GM21447 (cell line): ENCODE measurements around the gene PCBP4.

Source experiments
- ATAC-seq: cut with Tn5 transposase; IDR thresholded peaks from one replicate; pipeline ENCODE4 v1.9.1; 2021; ENCODE audit not compliant: unreplicated experiment

Gene PCBP4

DNA sequence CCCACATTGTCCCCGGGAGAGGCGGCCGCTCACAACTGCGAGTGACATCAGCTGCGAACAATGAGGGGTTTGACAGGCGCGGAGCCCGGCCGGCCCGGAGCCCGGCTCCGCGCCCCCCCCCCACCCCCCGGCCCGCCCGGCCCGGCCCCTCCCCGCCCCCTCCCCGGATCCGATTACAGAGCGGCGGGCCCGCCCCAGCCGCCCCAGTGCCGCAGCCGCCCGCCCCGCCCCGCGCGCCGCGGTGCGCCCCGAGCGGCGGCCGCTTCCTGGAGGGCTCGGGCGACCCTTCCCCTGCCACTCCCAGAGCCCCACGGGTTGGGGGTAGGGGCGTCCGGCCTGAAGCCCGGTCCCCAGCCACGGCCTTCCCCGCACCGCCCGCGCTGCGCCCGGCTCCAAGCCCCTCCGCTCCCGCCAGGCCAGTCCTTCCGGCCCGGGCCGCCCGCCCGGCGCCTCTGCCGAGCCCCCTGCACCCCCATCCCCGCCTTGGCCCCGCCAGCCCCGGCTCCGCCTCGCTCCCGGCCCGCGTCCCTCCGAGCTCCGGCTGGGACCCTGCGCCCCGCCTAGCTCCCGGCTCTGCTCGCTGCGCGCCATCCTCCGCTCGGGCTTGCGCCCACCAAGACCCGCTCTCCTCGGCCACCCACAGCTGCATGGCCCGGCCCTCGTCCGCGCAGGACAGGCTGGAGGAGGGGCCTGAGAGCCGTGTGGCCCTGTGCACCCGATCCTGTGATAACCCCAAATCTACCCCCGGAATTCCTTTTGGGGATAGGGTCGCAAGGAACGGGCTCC lies at the start of gene PCBP4:
Gene PCBP4, minus strand, starts transcription at position 71 of the 786 bp plus-strand sequence. CDS start 6,214 bp downstream, outside the sequence.
- ATAC-seq, result peak; percentile 48

- ATAC-seq, result no peak
Measured at GRCh38 chr3:52015438-52016228, 48.4 kb upstream of the PCBP4 start.

DNA sequence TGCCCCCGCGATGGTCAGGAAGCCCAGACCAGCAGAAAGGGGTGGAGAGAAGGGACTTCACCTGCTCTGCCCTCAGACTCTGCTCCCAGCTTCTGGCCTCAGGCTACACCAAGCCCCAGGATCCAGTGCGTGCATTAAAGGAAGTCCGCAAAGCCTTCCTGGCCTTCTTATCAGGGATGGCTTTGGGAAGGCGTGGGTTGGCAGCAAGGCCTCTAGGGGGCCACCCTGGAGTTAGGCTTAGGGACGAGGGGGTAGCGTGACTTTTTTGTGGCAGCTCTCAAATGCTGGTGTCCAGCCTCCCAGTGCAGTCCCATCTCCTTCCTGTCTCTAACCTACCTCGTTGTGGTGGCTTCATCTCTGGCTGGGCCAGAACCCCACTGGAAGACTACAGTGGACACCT lies 47.4 kb upstream of the PCBP4 start:
- ATAC-seq, result no peak

DNA sequence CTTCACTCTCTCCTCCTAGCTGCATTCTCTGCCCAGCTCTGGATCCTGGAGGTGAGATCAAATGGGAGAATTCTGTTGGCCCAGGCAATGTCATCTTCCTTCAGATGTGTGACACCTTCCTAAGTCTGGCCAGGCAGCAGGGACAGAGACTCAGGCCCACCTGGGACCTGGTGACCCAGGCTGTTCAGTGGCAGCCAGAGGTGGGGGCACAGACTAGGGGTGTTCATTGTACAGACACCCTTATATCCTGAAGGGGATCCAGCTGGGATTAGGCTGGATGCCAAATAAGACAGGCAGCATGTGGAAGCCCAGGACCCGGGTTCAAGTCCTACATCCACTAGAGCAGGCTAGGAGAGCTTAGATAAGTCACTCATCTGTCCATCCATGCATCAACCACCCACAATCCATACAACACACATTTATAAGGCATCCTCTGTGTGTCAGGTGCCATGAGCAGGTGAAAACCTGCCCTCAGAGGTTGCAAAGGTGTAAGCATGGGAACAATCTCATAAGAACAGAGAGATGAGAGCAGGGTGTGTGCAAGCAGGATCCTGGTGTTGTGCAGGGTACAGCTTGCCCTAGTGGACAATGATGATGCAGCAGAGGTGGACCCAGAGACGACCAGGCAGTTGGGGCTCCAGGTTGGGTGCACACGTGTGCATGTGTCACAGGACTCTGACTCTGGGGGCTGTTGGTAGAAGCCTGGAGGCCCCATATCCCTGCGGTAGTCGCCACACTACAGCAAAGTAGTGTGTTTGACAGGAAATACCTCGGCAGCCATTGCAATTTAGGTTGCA lies 46.7 kb upstream of the PCBP4 start:
- no peak for ATAC-seq

DNA sequence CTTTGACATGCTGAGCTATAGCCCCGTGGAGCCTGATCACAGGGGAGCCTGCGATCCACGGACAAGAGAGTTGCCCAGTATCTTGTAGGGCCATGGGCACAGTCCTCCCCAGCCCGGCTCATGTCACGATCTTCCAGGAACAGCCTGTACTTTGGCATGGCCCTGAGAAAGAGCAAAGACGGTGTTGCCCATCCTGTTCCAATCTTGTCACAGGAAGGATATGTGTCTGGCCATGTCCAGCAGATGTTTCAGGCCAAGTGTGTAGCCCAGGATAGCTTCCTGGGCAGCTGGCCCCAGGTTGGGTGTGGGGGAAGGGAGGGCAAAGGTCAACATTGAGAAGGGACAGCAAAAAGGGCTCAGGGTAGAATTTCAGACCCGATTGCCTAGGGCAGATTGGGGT lies 45.4 kb upstream of the PCBP4 start:
- ATAC-seq, result no peak

GRCh38 chr3:52010431-52010830 lies 43.2 kb upstream of the PCBP4 start:
- ATAC-seq, result no peak

DNA sequence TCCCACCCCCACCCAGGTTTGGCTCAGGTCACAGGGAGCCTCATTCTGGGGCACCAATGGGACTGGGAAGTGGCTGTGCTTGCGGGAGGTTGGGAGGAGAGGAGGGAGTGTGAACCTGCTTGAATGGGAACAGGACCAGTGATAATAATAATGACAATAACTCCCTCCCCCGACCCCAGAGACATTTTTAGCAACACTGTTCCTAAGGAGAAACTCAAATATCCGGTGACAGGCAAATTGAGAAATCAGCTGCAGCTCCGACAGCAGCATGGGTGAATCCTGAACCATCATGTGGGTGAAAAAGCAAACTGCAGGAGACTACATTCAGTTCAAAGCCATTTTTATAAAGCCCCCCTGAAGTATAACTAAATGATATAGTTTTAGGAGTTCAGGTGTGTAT lies 40.0 kb upstream of the PCBP4 start:
- no peak for ATAC-seq

GRCh38 chr3:52006820-52007133 lies 39.5 kb upstream of the PCBP4 start:
- ATAC-seq, result no peak

- ATAC-seq, result no peak
Measured at GRCh38 chr3:52006017-52006819, 39.0 kb upstream of the PCBP4 start.

- ATAC-seq, result no peak
Measured at GRCh38 chr3:52005571-52005986, 38.3 kb upstream of the PCBP4 start.

DNA sequence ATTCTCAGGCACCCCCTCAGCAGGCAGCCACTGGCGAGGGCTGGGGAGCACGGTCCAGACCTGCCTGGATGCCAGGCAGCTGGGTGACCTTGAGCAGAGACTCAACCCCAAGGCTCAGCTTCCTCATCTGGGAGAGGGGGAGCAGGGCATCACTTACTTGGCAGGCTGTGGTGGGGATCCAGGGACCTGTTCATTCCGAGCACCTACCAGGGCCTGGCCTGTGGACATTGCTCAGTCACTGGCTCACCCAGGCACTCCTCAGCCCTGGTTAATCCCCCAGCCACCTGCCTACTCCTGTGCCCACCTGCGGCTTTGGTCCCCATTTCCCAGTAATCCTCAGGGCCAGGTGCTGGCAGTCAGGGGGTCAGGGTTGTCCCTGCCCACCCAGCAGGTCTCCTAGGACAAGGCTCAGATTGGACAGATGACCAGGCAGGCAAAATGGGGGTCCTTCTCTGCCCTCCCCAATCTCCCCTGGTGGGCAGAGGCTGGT lies 37.7 kb upstream of the PCBP4 start:
- no peak for ATAC-seq

- no peak for ATAC-seq
Measured at GRCh38 chr3:52004163-52004787, 37.0 kb upstream of the PCBP4 start.

- no peak for ATAC-seq
Measured at GRCh38 chr3:52002748-52003147, 35.5 kb upstream of the PCBP4 start.

DNA sequence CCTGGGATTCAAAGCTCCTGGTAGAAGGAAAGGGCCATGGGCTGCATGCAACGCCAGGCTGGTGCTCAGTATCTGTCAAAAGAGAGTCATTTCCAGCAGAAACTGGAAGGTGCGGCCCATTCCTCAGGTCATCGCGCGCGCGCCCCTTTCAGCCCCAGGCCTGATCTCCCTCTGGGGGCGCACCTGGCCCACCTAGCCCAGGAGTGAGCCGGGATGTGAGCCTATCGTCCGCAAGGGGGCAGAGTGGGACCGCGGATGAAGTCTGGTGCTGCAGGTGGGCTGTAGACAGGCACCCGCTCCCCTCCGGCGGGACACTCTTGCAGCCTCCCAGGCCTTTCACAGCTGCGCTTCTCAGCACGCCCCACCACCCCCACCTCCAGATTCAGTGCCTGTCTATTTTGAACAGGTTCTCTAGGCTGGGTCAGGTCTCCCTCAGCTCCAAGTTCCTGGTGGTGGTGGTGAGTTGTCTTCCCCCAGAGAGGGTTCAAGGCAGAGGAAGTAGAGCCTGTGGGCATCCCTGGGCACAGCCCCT lies 34.3 kb upstream of the PCBP4 start:
- no peak for ATAC-seq

GRCh38 chr3:51999846-52000245 lies 32.6 kb upstream of the PCBP4 start:
- no peak for ATAC-seq

DNA sequence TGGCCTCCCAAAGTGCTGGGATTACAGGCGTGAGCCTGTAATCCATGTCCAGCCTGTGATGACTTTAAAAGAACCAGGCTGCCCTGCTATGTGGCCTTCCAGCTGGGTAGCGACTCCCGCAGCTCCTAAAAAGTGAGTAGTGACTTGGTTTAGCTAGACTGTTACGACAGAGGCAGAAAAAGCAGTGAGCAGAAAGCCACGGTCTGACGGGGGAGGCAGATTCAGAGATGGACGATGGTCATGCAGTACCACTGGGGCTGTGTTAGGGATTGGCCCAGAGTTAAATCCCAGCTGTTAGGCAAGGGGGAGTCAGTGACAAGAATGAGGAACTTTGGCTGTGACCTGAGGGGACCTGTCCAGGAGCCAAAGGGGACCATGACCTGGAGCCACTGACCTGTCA lies 31.5 kb upstream of the PCBP4 start:
- no peak for ATAC-seq

GRCh38 chr3:51997935-51998596 lies 30.8 kb upstream of the PCBP4 start:
- ATAC-seq, result no peak

DNA sequence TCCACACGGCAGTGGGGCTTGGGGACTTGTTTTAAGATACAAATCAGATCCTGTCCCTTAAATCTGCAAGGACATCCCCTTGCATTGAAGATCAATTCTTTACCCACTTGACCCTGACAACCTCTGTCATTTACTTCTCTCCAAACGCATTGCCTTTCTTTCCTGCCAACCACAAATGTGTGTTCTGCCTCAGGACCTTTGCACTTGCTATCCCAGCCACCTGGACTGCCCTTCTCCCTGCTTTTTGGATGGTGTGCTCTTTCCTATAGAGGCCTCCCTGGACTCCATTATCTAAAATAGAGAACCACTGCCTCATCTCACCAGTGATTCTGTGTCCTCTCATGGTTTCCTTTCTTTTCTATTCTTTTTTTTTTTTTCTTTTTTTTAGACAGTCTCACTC lies 29.9 kb upstream of the PCBP4 start:
- no peak for ATAC-seq

GRCh38 chr3:51995346-51996163 lies 28.3 kb upstream of the PCBP4 start, which contains the start of gene RPL29:
RPL29 (minus strand) TSS chr3:51995895; CDS start chr3:51995461, 434 bp downstream.
- ATAC-seq, result peak; percentile 88
